Measurements from ENCODE around the gene UGGT2.
"Not testable (repeated sequence)": the region's sequence is repeated elsewhere in the genome, so short reads cannot be mapped to it uniquely, and the experiment has no call there.

GRCh38 chr13:95762626-95763025 is 290.6 kb downstream of the UGGT2 start:
- not testable (repeated sequence) for TF ChIP-seq CTCF (IDR thresholded peaks at IDR 0.05); EZH2 (IDR thresholded peaks at IDR 0.05; ENCODE audit: borderline replicate concordance, insufficient read depth, low read depth, low read length, poor library complexity, severe bottlenecking)
